ENCODE results near the gene CDCA7. TPM values are rescaled to one million over a fixed set of nuclear protein-coding genes. Genes with fewer than 3 reads are reported as not detected.
A peak's percentile ranks its signal among the peaks of the same experiment; 100 is the strongest.
"Not testable (repeated sequence)": the region's sequence is repeated elsewhere in the genome, so short reads cannot be mapped to it uniquely, and the experiment has no call there.

CDCA7 gene
- 2.0 TPM for total RNA-seq
- 0.34 TPM for polyA plus RNA-seq (ENCODE audit: insufficient read depth, low read depth, low replicate concordance)
- long read RNA-seq, donor 1, transcript CDCA7-202 (9 exons, 2,500 nt) = major isoform, 16 of 22 reads
- long read RNA-seq, donor 1, transcript CDCA7-201 (10 exons, 2,789 nt) = minor isoform, 6 of 22 reads
- long read RNA-seq, donor 1, partial matches to known transcripts = 0 of 22 reads
- long read RNA-seq, donor 1, other reads (novel, unspliced or antisense) = 0 of 22 reads
- long read RNA-seq, donor 2, transcript CDCA7-202 (9 exons, 2,500 nt) = major isoform, 5 of 7 reads
- long read RNA-seq, donor 2, partial matches to known transcripts = 0 of 7 reads
- long read RNA-seq, donor 2, other reads (novel, unspliced or antisense) = 0 of 7 reads
- long read RNA-seq, donor 3, transcript CDCA7-202 (9 exons, 2,500 nt) = major isoform, 6 of 6 reads
- long read RNA-seq, donor 3, partial matches to known transcripts = 0 of 6 reads
- long read RNA-seq, donor 3, other reads (novel, unspliced or antisense) = 0 of 6 reads
- long read RNA-seq, donor 4, transcript CDCA7-202 (9 exons, 2,500 nt) = major isoform, 13 of 14 reads
- long read RNA-seq, donor 4, partial matches to known transcripts = 0 of 14 reads
- long read RNA-seq, donor 4, other reads (novel, unspliced or antisense) = 0 of 14 reads
- long read RNA-seq, donor 5 = 0 reads
- long read RNA-seq, donor 6, transcript CDCA7-202 (9 exons, 2,500 nt) = major isoform, 9 of 18 reads
- long read RNA-seq, donor 6, partial matches to known transcripts = 5 of 18 reads
- long read RNA-seq, donor 6, other reads (novel, unspliced or antisense) = 0 of 18 reads
- long read RNA-seq, donor 7, partial matches to known transcripts = 1 of 1 reads
- long read RNA-seq, donor 7, other reads (novel, unspliced or antisense) = 0 of 1 reads
- long read RNA-seq, donor 8, partial matches to known transcripts = 5 of 12 reads
- long read RNA-seq, donor 8, other reads (novel, unspliced or antisense) = 0 of 12 reads
- long read RNA-seq, donor 9, transcript CDCA7-202 (9 exons, 2,500 nt) = major isoform, 5 of 6 reads
- long read RNA-seq, donor 9, partial matches to known transcripts = 0 of 6 reads
- long read RNA-seq, donor 9, other reads (novel, unspliced or antisense) = 0 of 6 reads
- long read RNA-seq, donor 10, transcript CDCA7-202 (9 exons, 2,500 nt) = major isoform, 8 of 10 reads
- long read RNA-seq, donor 10, partial matches to known transcripts = 0 of 10 reads
- long read RNA-seq, donor 10, other reads (novel, unspliced or antisense) = 0 of 10 reads

DNA sequence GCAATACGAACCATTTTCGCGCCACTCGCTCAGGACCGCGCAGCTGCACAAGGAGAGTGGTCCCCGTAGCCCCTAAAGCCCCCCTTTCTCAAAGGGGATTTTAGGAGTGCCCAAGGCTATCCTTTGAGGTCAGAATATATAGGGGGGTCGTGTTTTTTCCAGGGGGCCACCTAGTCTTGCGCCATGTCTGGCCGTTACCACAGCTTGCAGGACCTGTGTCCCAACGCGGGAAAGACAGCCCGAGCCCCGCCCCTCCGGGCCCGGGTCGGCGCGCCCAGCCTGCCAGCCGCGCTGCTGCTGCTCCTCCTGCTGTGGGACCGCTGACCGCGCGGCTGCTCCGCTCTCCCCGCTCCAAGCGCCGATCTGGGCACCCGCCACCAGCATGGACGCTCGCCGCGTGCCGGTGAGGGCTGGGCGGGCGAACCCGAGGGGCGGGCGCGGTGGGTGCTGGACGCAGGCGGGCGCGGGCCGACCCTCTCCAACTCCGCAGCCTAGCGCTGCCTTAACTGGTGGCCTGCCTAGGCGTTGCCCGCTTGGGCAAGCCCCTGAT lies at the start of gene CDCA7:
Gene CDCA7, plus strand, starts transcription at position 291 of the 550 bp plus-strand sequence. Its CDS starts 92 bp downstream, at position 383.
- intact Hi-C loops (cut with DNase I) = no loop called here
- Histone ChIP-seq H3K36me3 (ENCODE audit: control insufficient read depth in 2 of 3, insufficient read depth in 3 of 3, low read length in 3 of 3) (no peaks in the 10 kb centered on the region), H3K27me3 (ENCODE audit: control insufficient read depth, insufficient read depth, low read length) (no peaks in the 10 kb centered on the region), H3K4me1 (ENCODE audit: control insufficient read depth in 2 of 3, insufficient read depth in 2 of 3, low read depth in 1 of 3, low read length in 3 of 3) (peaks cover 0 to 4% (median 0%) of the 10 kb centered on the region in 3 donors), H3K9ac (ENCODE audit: low read length in 3 of 3) (peak within 1 kb of the TSS in 1 of 3 donors; percentile 47), H3K27ac (ENCODE audit: low read depth in 2 of 2, low read length in 2 of 2) (no peak within 1 kb of the TSS), H3K4me3 (ENCODE audit: low read length in 3 of 3) (peak within 1 kb of the TSS; percentile 21 to 75 (median 51)), H3K9me3 (ENCODE audit: control insufficient read depth in 2 of 3, insufficient read depth in 1 of 3, low read length in 3 of 3) (no peaks in the 10 kb centered on the region)
- DNase-seq (peak; percentile 78 to 90 (median 87)), FAIRE-seq (no peak)
- TF ChIP-seq, protein P1, sequence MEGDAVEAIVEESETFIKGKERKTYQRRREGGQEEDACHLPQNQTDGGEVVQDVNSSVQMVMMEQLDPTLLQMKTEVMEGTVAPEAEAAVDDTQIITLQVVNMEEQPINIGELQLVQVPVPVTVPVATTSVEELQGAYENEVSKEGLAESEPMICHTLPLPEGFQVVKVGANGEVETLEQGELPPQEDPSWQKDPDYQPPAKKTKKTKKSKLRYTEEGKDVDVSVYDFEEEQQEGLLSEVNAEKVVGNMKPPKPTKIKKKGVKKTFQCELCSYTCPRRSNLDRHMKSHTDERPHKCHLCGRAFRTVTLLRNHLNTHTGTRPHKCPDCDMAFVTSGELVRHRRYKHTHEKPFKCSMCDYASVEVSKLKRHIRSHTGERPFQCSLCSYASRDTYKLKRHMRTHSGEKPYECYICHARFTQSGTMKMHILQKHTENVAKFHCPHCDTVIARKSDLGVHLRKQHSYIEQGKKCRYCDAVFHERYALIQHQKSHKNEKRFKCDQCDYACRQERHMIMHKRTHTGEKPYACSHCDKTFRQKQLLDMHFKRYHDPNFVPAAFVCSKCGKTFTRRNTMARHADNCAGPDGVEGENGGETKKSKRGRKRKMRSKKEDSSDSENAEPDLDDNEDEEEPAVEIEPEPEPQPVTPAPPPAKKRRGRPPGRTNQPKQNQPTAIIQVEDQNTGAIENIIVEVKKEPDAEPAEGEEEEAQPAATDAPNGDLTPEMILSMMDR (IDR thresholded peaks at IDR 0.05; ENCODE audit: borderline replicate concordance, extremely low read depth, insufficient read depth) = no peak

DNA sequence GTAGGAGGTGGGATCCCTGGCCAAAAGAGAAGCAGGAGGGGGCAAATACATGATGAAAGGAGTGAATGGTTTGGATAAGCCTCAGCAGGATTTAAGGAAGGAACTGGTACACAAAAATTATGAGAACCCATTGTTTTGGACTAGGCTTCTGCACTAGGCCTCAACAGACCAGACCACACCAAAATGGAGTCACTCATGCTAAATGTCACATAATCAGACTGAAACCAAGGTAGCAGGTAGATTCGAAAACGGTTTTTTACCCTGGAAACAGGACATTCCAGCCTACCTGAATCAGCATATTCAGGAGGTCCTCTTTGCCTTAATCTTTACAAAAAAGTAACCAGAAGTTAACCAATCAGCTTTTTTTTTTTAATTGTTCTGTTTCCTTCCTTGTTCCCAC lies 49.4 kb upstream of the CDCA7 start:
- TF ChIP-seq, protein P1 (IDR thresholded peaks at IDR 0.05; ENCODE audit: borderline replicate concordance, extremely low read depth, insufficient read depth) = no peak
- intact Hi-C loops (cut with DNase I) = no loop called here
- Histone ChIP-seq H3K9me3 (ENCODE audit: control insufficient read depth in 2 of 3, insufficient read depth in 1 of 3, low read length in 3 of 3) (peaks cover 0 to 5% (median 0%) of the 10 kb centered on the region in 3 donors), H3K27ac (ENCODE audit: low read depth in 2 of 2, low read length in 2 of 2) (no peak overlapping the region), H3K4me1 (ENCODE audit: control insufficient read depth in 2 of 3, insufficient read depth in 2 of 3, low read depth in 1 of 3, low read length in 3 of 3) (no peaks in the 10 kb centered on the region), H3K4me3 (ENCODE audit: low read length in 3 of 3) (no peak overlapping the region), H3K9ac (ENCODE audit: low read length in 3 of 3) (no peak overlapping the region), H3K27me3 (ENCODE audit: control insufficient read depth, insufficient read depth, low read length) (no peaks in the 10 kb centered on the region), H3K36me3 (ENCODE audit: control insufficient read depth in 2 of 3, insufficient read depth in 3 of 3, low read length in 3 of 3) (no peaks in the 10 kb centered on the region)
- FAIRE-seq = no peak
- no peak for DNase-seq

DNA sequence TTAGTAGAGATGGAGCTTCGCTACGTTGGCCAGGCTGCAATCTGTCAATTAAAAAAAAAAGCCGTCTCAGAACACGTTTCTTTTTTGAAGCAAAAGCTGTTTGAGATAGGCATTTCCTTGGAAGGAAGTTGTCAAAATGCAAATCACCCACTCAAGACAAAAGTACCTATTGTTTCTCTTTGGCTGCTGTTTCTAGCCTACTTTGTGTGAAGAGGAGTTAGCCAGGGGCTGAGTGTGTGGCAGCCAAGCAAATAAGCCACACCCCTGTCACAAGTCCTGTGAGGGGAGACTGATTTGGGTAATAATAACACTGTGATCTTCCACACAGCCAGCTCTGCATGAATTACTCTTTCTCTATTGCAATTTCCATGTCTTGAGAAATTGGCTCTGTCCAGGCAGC lies 47.4 kb upstream of the CDCA7 start:
- Histone ChIP-seq H3K9me3 (ENCODE audit: control insufficient read depth in 2 of 3, insufficient read depth in 1 of 3, low read length in 3 of 3) (peaks cover 0 to 5% (median 0%) of the 10 kb centered on the region in 3 donors), H3K27me3 (ENCODE audit: control insufficient read depth, insufficient read depth, low read length) (no peaks in the 10 kb centered on the region), H3K27ac (ENCODE audit: low read depth in 2 of 2, low read length in 2 of 2) (no peak overlapping the region), H3K9ac (ENCODE audit: low read length in 3 of 3) (no peak overlapping the region), H3K4me1 (ENCODE audit: control insufficient read depth in 2 of 3, insufficient read depth in 2 of 3, low read depth in 1 of 3, low read length in 3 of 3) (no peaks in the 10 kb centered on the region), H3K4me3 (ENCODE audit: low read length in 3 of 3) (no peak overlapping the region), H3K36me3 (ENCODE audit: control insufficient read depth in 2 of 3, insufficient read depth in 3 of 3, low read length in 3 of 3) (no peaks in the 10 kb centered on the region)
- intact Hi-C loops (cut with DNase I) = no loop called here
- FAIRE-seq = no peak
- TF ChIP-seq, protein P1 (IDR thresholded peaks at IDR 0.05; ENCODE audit: borderline replicate concordance, extremely low read depth, insufficient read depth) = no peak
- peak in 1 of 5 donors; percentile 2 for DNase-seq

DNA sequence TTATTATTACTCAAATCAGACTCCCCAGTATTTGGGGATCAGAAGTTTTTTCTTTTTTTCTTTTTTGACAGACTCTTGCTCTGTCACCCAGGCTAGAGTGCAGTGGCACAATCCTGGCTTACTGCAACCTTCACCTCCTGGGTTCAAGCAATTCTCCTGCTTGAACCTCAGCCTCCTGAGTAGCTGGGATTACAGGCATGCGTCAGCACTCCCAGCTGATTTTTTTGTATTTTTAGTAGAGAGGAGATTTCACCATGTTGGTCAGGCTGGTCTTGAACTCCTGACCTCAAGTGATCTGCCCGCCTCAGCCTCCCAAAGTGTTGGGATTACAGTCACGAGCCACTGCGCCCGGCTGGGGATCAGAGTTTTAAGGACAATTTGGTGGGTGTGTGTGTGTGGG lies 45.3 kb upstream of the CDCA7 start:
- H3K9ac ChIP-seq (ENCODE audit: low read length in 3 of 3); intact Hi-C loops (cut with DNase I); H3K4me1 ChIP-seq (ENCODE audit: control insufficient read depth in 2 of 3, insufficient read depth in 2 of 3, low read depth in 1 of 3, low read length in 3 of 3); H3K36me3 ChIP-seq (ENCODE audit: control insufficient read depth in 2 of 3, insufficient read depth in 3 of 3, low read length in 3 of 3); FAIRE-seq; H3K9me3 ChIP-seq (ENCODE audit: control insufficient read depth in 2 of 3, insufficient read depth in 1 of 3, low read length in 3 of 3); DNase-seq; H3K4me3 ChIP-seq (ENCODE audit: low read length in 3 of 3); H3K27ac ChIP-seq (ENCODE audit: low read depth in 2 of 2, low read length in 2 of 2); H3K27me3 ChIP-seq (ENCODE audit: control insufficient read depth, insufficient read depth, low read length): not testable (repeated sequence)
